Common myeloid progenitor, CD34-positive (primary cell): ENCODE measurements around the gene PCDH15.

Experiments used
- CTCF ChIA-PET: fragments of 350-600 bp; sonication (Branson Sonifier 250); formaldehyde crosslinking; loops from one replicate; lab custom pipeline; 2021; ENCODE audit warnings: antibody characterized with exemption; lab: Charles Lee
- POLR2A ChIA-PET: fragments of 350-600 bp; sonication (Branson Sonifier 250); formaldehyde crosslinking; loops from one replicate; lab custom pipeline; 2021; ENCODE audit warnings: antibody characterized with exemption; lab: Charles Lee
- DNase-seq, 3 donors: peaks; one replicate each; pipeline versions ENCODE4 v3.0.0 to v3.0.0-alpha.2; 2013
- H3K27ac ChIP-seq, 2 experiments: 1 replicate in 1 of 2; 2 replicates in 1 of 2; pipeline ENCODE4 v1.7.0; 2013; ENCODE audit warnings: inconsistent platforms in 2 of 2, low read length in 2 of 2, mild to moderate bottlenecking in 2 of 2, low read depth in 1 of 2, moderate library complexity in 1 of 2; ENCODE audit not compliant: severe bottlenecking in 2 of 2, insufficient read depth in 1 of 2, poor library complexity in 1 of 2
- H3K27me3 ChIP-seq, 5 experiments: replicated peaks in 2 of 5; 1 replicate in 3 of 5; 2 replicates in 2 of 5; pipeline versions ENCODE4 v1.6.1 to v1.7.0; 2013; ENCODE audit warnings: low read length in 4 of 5, mild to moderate bottlenecking in 2 of 5, moderate library complexity in 2 of 5, inconsistent platforms in 1 of 5; ENCODE audit not compliant: insufficient read depth in 5 of 5, control insufficient read depth in 4 of 5
- H3K36me3 ChIP-seq, 4 experiments: 1 replicate in 2 of 4; 2 replicates in 2 of 4; pipeline versions ENCODE4 v1.6.1 to v1.7.0; 2013; ENCODE audit warnings: low read length in 3 of 4, control low read depth in 1 of 4, mild to moderate bottlenecking in 1 of 4; ENCODE audit not compliant: control insufficient read depth in 4 of 4, insufficient read depth in 4 of 4
- H3K4me1 ChIP-seq, 4 experiments: 1 replicate in 3 of 4; 2 replicates in 1 of 4; pipeline versions ENCODE4 v1.6.1 to v1.7.1; 2013; ENCODE audit warnings: low read length in 3 of 4, mild to moderate bottlenecking in 3 of 4, control low read depth in 1 of 4, inconsistent platforms in 1 of 4, moderate library complexity in 1 of 4; ENCODE audit not compliant: control insufficient read depth in 4 of 4, insufficient read depth in 4 of 4; ENCODE audit errors: control extremely low read depth in 1 of 4
- H3K4me3 ChIP-seq, 7 experiments: 1 replicate in 4 of 7; 2 replicates in 3 of 7; pipeline versions ENCODE4 v1.5.1 to v1.7.0; 2013; ENCODE audit warnings: mild to moderate bottlenecking in 7 of 7, low read length in 6 of 7, moderate library complexity in 6 of 7, inconsistent platforms in 2 of 7, low read depth in 2 of 7, control low read depth in 1 of 7; ENCODE audit not compliant: insufficient read depth in 4 of 7, control insufficient read depth in 1 of 7; ENCODE audit errors: extremely low read depth in 1 of 7
- H3K9me3 ChIP-seq, 5 experiments: 1 replicate in 4 of 5; 2 replicates in 1 of 5; pipeline versions ENCODE4 v1.6.1 to v1.7.1; 2013; ENCODE audit warnings: low read length in 4 of 5, mild to moderate bottlenecking in 2 of 5, inconsistent platforms in 1 of 5, low read depth in 1 of 5, moderate library complexity in 1 of 5; ENCODE audit not compliant: control insufficient read depth in 4 of 5, insufficient read depth in 2 of 5; ENCODE audit errors: control extremely low read depth in 1 of 5
- WGBS: methylation state at CpG from one replicate; pipeline ENCODE4 v1.1.5; 2013; ENCODE audit not compliant: insufficient coverage; 5-methylcytosine and 5-hydroxymethylcytosine counted together

PCDH15 gene

GRCh38 chr10:54234832-54235231 lies 566.2 kb downstream of the PCDH15 start:
- WGBS: 87% methylated on average over 3 of the region's 4 CpGs
- no peaks in the 10 kb centered on the region for H3K4me1 ChIP-seq
- no peaks in the 10 kb centered on the region for H3K27me3 ChIP-seq
- peaks cover 0 to 5% (median 0%) of the 10 kb centered on the region in 5 experiments for H3K9me3 ChIP-seq
- CTCF ChIA-PET: no interaction called here
- POLR2A ChIA-PET: no interaction called here
- no peaks in the 10 kb centered on the region for H3K36me3 ChIP-seq
- H3K27ac ChIP-seq: no peak overlapping the region
- DNase-seq: no peak
- H3K4me3 ChIP-seq: no peak overlapping the region

- WGBS: no CpG with 5 or more reads among the region's 2 CpGs
- Histone ChIP-seq H3K36me3 (no peaks in the 10 kb centered on the region), H3K27ac (no peak overlapping the region), H3K9me3 (no peaks in the 10 kb centered on the region), H3K4me3 (no peak overlapping the region), H3K4me1 (no peaks in the 10 kb centered on the region), H3K27me3 (no peaks in the 10 kb centered on the region)
- POLR2A ChIA-PET: no interaction called here
- no peak for DNase-seq
- CTCF ChIA-PET: no interaction called here
Observed at GRCh38 chr10:54203401-54203800, 597.6 kb downstream of the PCDH15 start.

GRCh38 chr10:54198051-54198450 lies 603.0 kb downstream of the PCDH15 start:
- Histone ChIP-seq H3K27me3 (no peaks in the 10 kb centered on the region), H3K4me1 (no peaks in the 10 kb centered on the region), H3K4me3 (no peak overlapping the region), H3K9me3 (no peaks in the 10 kb centered on the region), H3K27ac (no peak overlapping the region), H3K36me3 (no peaks in the 10 kb centered on the region)
- CTCF ChIA-PET: no interaction called here
- WGBS: 67% methylated on average over 3 of the region's 3 CpGs
- POLR2A ChIA-PET: no interaction called here
- DNase-seq: no peak

GRCh38 chr10:54194806-54195205 lies 606.2 kb downstream of the PCDH15 start:
- CTCF ChIA-PET: no interaction called here
- H3K27me3 ChIP-seq: no peaks in the 10 kb centered on the region
- H3K36me3 ChIP-seq: no peaks in the 10 kb centered on the region
- DNase-seq: no peak
- no peak overlapping the region for H3K4me3 ChIP-seq
- H3K27ac ChIP-seq: no peak overlapping the region
- no peaks in the 10 kb centered on the region for H3K9me3 ChIP-seq
- POLR2A ChIA-PET: no interaction called here
- no peaks in the 10 kb centered on the region for H3K4me1 ChIP-seq

- CTCF ChIA-PET: no interaction called here
Observed at GRCh38 chr10:54159924-54160323, 641.1 kb downstream of the PCDH15 start.

GRCh38 chr10:54148508-54148907 lies 652.5 kb downstream of the PCDH15 start:
- POLR2A ChIA-PET: no interaction called here
- Histone ChIP-seq H3K4me1 (no peaks in the 10 kb centered on the region), H3K27me3 (no peaks in the 10 kb centered on the region), H3K36me3 (no peaks in the 10 kb centered on the region), H3K27ac (no peak overlapping the region), H3K4me3 (no peak overlapping the region), H3K9me3 (no peaks in the 10 kb centered on the region)
- DNase-seq: no peak
- CTCF ChIA-PET: no interaction called here
- WGBS: 79% methylated on average over 1 of the region's 2 CpGs

More at GRCh38 chr10:54159924-54160323, 641.1 kb downstream of the PCDH15 start:
- H3K36me3 ChIP-seq: no peaks in the 10 kb centered on the region
- no peaks in the 10 kb centered on the region for H3K27me3 ChIP-seq
- POLR2A ChIA-PET: no interaction called here
- no peaks in the 10 kb centered on the region for H3K4me1 ChIP-seq
- H3K4me3 ChIP-seq: no peak overlapping the region
- no peak for DNase-seq
- H3K9me3 ChIP-seq: no peaks in the 10 kb centered on the region
- no peak overlapping the region for H3K27ac ChIP-seq

- no peak for DNase-seq
- Histone ChIP-seq H3K4me3 (no peak overlapping the region), H3K36me3 (no peaks in the 10 kb centered on the region), H3K9me3 (peaks cover 0 to 14% (median 3%) of the 10 kb centered on the region in 5 experiments), H3K4me1 (no peaks in the 10 kb centered on the region), H3K27ac (no peak overlapping the region), H3K27me3 (no peaks in the 10 kb centered on the region)
- ChIA-PET CTCF (interaction anchor here (0.7 to 1.2 kb wide), 2 partner anchors 23 to 89 kb away, joined by 3 to 4 read pairs; no protein-coding TSS in a partner anchor), POLR2A (no interaction called here)
Observed at GRCh38 chr10:54139819-54140428, 661.1 kb downstream of the PCDH15 start.
